ENCODE data around the gene UAP1.

GRCh38 chr1:162530307-162530987, 31.1 kb upstream of the UAP1 start:
- TF ChIP-seq CTCF (IDR thresholded peaks at IDR 0.05) (no peak), POLR2A (IDR thresholded peaks at IDR 0.05) (no peak)

All from body of pancreas (tissue), 4 donors.